OCI-LY1 (cell line): ENCODE results near the gene COPS7B.

Source experiments
- H2AFZ ChIP-seq: fragments of 200-600 bp; sonication (generic), shearing (Covaris generic); 2 replicates; pipeline ENCODE4 v1.6.0; 2014; ENCODE audit warnings: antibody characterized with exemption, mild to moderate bottlenecking, low read length
- H3F3A ChIP-seq: fragments of 200-600 bp; sonication (generic), shearing (Covaris generic); 2 replicates; pipeline ENCODE4 v1.6.0; 2014; ENCODE audit warnings: mild to moderate bottlenecking, antibody characterized with exemption, low read length, moderate library complexity; ENCODE audit not compliant: insufficient read depth
- H3K27ac ChIP-seq: fragments of 200-600 bp; sonication (generic); 2 replicates; pipeline ENCODE4 v1.5.1; 2014; ENCODE audit warnings: low read length, mixed run types, mild to moderate bottlenecking, low read depth; ENCODE audit not compliant: poor library complexity, severe bottlenecking
- H3K27me3 ChIP-seq: fragments of 200-600 bp; sonication (generic); 2 replicates; pipeline ENCODE4 v1.6.0; 2014; ENCODE audit warnings: antibody characterized with exemption, mild to moderate bottlenecking, low read length, moderate library complexity; ENCODE audit not compliant: insufficient read depth
- H3K36me3 ChIP-seq: fragments of 200-600 bp; sonication (generic); 2 replicates; pipeline ENCODE4 v1.6.1; 2014; ENCODE audit warnings: mild to moderate bottlenecking, antibody characterized with exemption, low read length, moderate library complexity, mixed read lengths; ENCODE audit not compliant: insufficient read depth
- H3K4me1 ChIP-seq: fragments of 200-600 bp; sonication (generic); 2 replicates; pipeline ENCODE4 v1.5.1; 2014; ENCODE audit warnings: mild to moderate bottlenecking, low read length, moderate library complexity; ENCODE audit not compliant: insufficient read depth, severe bottlenecking
- H3K4me2 ChIP-seq: fragments of 200-600 bp; sonication (generic), shearing (Covaris generic); 2 replicates; pipeline ENCODE4 v1.6.1; 2014; ENCODE audit warnings: low read length
- H3K4me3 ChIP-seq: fragments of 200-600 bp; sonication (generic); 2 replicates; pipeline ENCODE4 v1.5.1; 2014; ENCODE audit warnings: low read length, low read depth, mild to moderate bottlenecking, mixed read lengths; ENCODE audit not compliant: poor library complexity, severe bottlenecking
- H3K79me2 ChIP-seq: fragments of 200-600 bp; shearing (Covaris generic); 2 replicates; pipeline ENCODE4 v1.6.1; 2016; ENCODE audit warnings: mixed run types, low read length, mixed read lengths; ENCODE audit not compliant: insufficient read depth
- H3K9ac ChIP-seq: fragments of 200-600 bp; sonication (generic), shearing (Covaris generic); 2 replicates; pipeline ENCODE4 v1.6.1; 2014; ENCODE audit warnings: mild to moderate bottlenecking, low read length, mixed read lengths
- H3K9me2 ChIP-seq: fragments of 200-600 bp; sonication (generic), shearing (Covaris generic); 2 replicates; pipeline ENCODE4 v1.6.1; 2014; ENCODE audit warnings: low read depth, mild to moderate bottlenecking, low read length, mixed read lengths
- H3K9me3 ChIP-seq: fragments of 200-600 bp; shearing (Covaris generic); 2 replicates; pipeline ENCODE4 v1.6.1; 2014; ENCODE audit warnings: low read length, mixed read lengths
- H4K20me1 ChIP-seq: fragments of 200-600 bp; sonication (generic), shearing (Covaris generic); 2 replicates; pipeline ENCODE4 v1.6.0; 2016; ENCODE audit warnings: mild to moderate bottlenecking, low read length; ENCODE audit not compliant: insufficient read depth
- EZH2 ChIP-seq: fragments of 200-600 bp; sonication (generic), shearing (Covaris generic); IDR thresholded peaks from 2 replicates; pipeline ENCODE4 v1.8.0; 2017; ENCODE audit warnings: borderline replicate concordance, mixed run types, mild to moderate bottlenecking, antibody characterized with exemption, low read length, moderate library complexity, mixed read lengths
- TF ChIP-seq, protein P1 (sequence below): fragments of 200-600 bp; sonication (generic), shearing (Covaris generic); IDR thresholded peaks from 2 replicates; pipeline ENCODE4 v1.5.1; 2017; ENCODE audit warnings: mild to moderate bottlenecking, antibody characterized with exemption, low read length, moderate library complexity, mixed read lengths

COPS7B gene

GRCh38 chr2:231821908-231822307 lies 35.7 kb downstream of the COPS7B start:
- Histone ChIP-seq H3K79me2 (no peaks in the 10 kb centered on the region), H3K27ac (no peak overlapping the region)

DNA sequence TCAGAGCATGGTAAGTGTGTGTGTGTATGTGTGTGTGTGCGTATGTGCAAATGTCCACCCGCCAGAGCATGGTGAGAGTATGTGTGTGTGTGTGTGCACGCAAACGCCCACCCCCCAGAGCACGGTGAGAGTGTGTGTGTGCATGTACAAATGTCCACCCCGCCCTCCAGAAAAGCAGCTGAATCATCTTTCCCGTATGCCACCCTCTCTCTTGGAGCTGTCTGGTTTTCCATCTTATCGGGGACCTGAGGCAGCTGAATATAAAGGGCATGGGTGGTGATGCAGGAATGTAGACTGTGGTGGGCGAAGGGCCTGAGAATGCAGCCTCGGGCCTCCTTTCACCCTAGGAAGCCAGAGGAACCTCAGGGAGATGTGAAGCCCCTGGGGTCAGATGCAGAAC lies 66.9 kb downstream of the COPS7B start:
- TF ChIP-seq, protein P1, sequence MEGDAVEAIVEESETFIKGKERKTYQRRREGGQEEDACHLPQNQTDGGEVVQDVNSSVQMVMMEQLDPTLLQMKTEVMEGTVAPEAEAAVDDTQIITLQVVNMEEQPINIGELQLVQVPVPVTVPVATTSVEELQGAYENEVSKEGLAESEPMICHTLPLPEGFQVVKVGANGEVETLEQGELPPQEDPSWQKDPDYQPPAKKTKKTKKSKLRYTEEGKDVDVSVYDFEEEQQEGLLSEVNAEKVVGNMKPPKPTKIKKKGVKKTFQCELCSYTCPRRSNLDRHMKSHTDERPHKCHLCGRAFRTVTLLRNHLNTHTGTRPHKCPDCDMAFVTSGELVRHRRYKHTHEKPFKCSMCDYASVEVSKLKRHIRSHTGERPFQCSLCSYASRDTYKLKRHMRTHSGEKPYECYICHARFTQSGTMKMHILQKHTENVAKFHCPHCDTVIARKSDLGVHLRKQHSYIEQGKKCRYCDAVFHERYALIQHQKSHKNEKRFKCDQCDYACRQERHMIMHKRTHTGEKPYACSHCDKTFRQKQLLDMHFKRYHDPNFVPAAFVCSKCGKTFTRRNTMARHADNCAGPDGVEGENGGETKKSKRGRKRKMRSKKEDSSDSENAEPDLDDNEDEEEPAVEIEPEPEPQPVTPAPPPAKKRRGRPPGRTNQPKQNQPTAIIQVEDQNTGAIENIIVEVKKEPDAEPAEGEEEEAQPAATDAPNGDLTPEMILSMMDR, result no peak
- TF ChIP-seq EZH2, result no peak
- H3K9ac ChIP-seq, result no peak overlapping the region
- H3K9me3 ChIP-seq, result no peaks in the 10 kb centered on the region
- no peaks in the 10 kb centered on the region for H3F3A ChIP-seq
- no peak overlapping the region for H3K4me3 ChIP-seq
- no peak overlapping the region for H3K4me2 ChIP-seq
- no peaks in the 10 kb centered on the region for H4K20me1 ChIP-seq
- H3K27me3 ChIP-seq, result no peaks in the 10 kb centered on the region; the same call in 1 of the 2 replicates
- no peaks in the 10 kb centered on the region for H3K9me2 ChIP-seq
- H3K79me2 ChIP-seq, result no peaks in the 10 kb centered on the region
- H3K4me1 ChIP-seq, result no peaks in the 10 kb centered on the region
- H3K27ac ChIP-seq, result no peak overlapping the region
- no peaks in the 10 kb centered on the region for H3K36me3 ChIP-seq
- no peak overlapping the region for H2AFZ ChIP-seq

More at GRCh38 chr2:231821908-231822307, 35.7 kb downstream of the COPS7B start:
- Histone ChIP-seq H4K20me1 (no peaks in the 10 kb centered on the region), H3K9me2 (no peaks in the 10 kb centered on the region), H3K27me3 (peaks cover 9% of the 10 kb centered on the region; the same call in 1 of the 2 replicates), H3K4me2 (no peak overlapping the region), H2AFZ (no peak overlapping the region), H3K36me3 (no peaks in the 10 kb centered on the region), H3F3A (no peaks in the 10 kb centered on the region), H3K9me3 (peaks cover 6% of the 10 kb centered on the region), H3K4me1 (no peaks in the 10 kb centered on the region), H3K4me3 (no peak overlapping the region), H3K9ac (no peak overlapping the region)
- TF ChIP-seq, protein P1, result no peak
- no peak for TF ChIP-seq EZH2

GRCh38 chr2:231854616-231855125 lies 68.4 kb downstream of the COPS7B start:
- Histone ChIP-seq H3K4me3 (no peak overlapping the region), H3K4me2 (no peak overlapping the region), H3K36me3 (no peaks in the 10 kb centered on the region), H3K27ac (no peak overlapping the region), H3K9me3 (no peaks in the 10 kb centered on the region), H3K9ac (no peak overlapping the region), H4K20me1 (no peaks in the 10 kb centered on the region), H3K4me1 (no peaks in the 10 kb centered on the region), H3K27me3 (no peaks in the 10 kb centered on the region; the same call in 1 of the 2 replicates), H3F3A (no peaks in the 10 kb centered on the region), H2AFZ (no peak overlapping the region), H3K9me2 (no peaks in the 10 kb centered on the region), H3K79me2 (no peaks in the 10 kb centered on the region)
- TF ChIP-seq, protein P1, result no peak
- TF ChIP-seq EZH2, result no peak
